Bronchial epithelial cell (primary cell): ENCODE measurements around the gene QKI. TPM values are rescaled to one million over a fixed set of nuclear protein-coding genes. Genes with fewer than 3 reads are reported as not detected.

Source experiments
- DNase-seq: peaks from one replicate; pipeline ENCODE4 v3.0.0-alpha.2; 2010; ENCODE audit warnings: low read depth
- FAIRE-seq: peaks from 2 replicates; lab custom pipeline; 2011; peaks lifted over from hg19 to GRCh38; lab: Jason Lieb, UNC
- H3K27me3 ChIP-seq: 2 replicates; pipeline ENCODE4 v1.5.1; 2011; ENCODE audit warnings: low read length; ENCODE audit not compliant: control insufficient read depth, insufficient read depth
- H3K36me3 ChIP-seq: 2 replicates; pipeline ENCODE4 v1.5.1; 2011; ENCODE audit warnings: low read length; ENCODE audit not compliant: control insufficient read depth, insufficient read depth
- H3K4me3 ChIP-seq: 2 replicates; pipeline ENCODE4 v1.5.1; 2011; ENCODE audit warnings: mild to moderate bottlenecking, low read depth, low read length, control low read depth
- total RNA-seq: library from RNA; depleted of rRNA; stranded (reverse); fragments of >200 nt; gene quantifications from 2 replicates; pipeline ENCODE4 v1.2.1, GENCODE V29; 2014
- TF ChIP-seq, protein P1 (sequence below): IDR thresholded peaks from 2 replicates; pipeline ENCODE4 v1.5.1; 2011; ENCODE audit warnings: mild to moderate bottlenecking, moderate library complexity, low read length, control low read depth, inconsistent platforms; ENCODE audit not compliant: insufficient read depth, severe bottlenecking

Gene QKI
- total RNA-seq, 1 donor from 2014 or later = 51.1 TPM

DNA sequence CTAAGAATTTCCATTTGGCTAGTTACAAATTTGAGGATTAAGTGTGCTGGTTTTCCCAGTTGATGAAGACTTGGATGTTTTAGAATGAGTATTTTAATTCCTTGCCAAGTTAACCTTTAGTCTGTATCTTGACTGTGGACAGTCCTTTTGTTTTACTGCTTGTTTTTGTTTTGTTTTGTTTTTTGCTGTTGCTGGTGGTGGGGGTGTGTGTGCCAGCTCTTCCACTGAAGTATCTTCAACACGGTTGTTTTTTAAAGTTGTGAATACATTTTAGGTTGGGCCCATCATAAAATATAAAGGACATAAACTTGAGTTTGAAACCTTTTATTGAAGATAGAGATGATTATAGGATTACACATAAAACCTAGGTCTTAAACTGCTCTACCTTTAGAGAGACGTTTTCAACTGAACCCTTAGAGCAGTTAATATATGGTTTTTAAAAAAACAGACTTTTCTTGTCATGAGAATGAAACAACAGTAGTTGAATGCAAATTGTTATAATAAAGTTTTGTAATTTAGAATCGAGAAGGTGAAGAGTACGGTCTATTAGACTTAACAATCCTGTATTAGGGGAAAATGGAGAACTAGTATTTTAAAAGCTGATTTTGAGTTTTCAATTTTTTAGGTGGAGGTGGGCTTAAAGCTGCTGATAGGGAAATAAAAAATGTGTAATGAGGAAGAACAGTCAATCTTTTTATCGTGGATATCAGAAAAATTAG is 4.0 kb downstream of the QKI start:
- Histone ChIP-seq H3K36me3 (no peaks in the 10 kb centered on the region), H3K27me3 (no peaks in the 10 kb centered on the region), H3K4me3 (peak overlapping the region; percentile 5)
- FAIRE-seq = no peak
- TF ChIP-seq, protein P1, sequence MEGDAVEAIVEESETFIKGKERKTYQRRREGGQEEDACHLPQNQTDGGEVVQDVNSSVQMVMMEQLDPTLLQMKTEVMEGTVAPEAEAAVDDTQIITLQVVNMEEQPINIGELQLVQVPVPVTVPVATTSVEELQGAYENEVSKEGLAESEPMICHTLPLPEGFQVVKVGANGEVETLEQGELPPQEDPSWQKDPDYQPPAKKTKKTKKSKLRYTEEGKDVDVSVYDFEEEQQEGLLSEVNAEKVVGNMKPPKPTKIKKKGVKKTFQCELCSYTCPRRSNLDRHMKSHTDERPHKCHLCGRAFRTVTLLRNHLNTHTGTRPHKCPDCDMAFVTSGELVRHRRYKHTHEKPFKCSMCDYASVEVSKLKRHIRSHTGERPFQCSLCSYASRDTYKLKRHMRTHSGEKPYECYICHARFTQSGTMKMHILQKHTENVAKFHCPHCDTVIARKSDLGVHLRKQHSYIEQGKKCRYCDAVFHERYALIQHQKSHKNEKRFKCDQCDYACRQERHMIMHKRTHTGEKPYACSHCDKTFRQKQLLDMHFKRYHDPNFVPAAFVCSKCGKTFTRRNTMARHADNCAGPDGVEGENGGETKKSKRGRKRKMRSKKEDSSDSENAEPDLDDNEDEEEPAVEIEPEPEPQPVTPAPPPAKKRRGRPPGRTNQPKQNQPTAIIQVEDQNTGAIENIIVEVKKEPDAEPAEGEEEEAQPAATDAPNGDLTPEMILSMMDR = no peak
- DNase-seq = no peak

GRCh38 chr6:163419413-163420288 is 5.1 kb downstream of the QKI start:
- TF ChIP-seq, protein P1 = no peak
- FAIRE-seq = no peak
- H3K4me3 ChIP-seq = peak overlapping the region; percentile 12
- no peaks in the 10 kb centered on the region for H3K27me3 ChIP-seq
- no peaks in the 10 kb centered on the region for H3K36me3 ChIP-seq
- peak; percentile 33 for DNase-seq

GRCh38 chr6:163420289-163420614 is 5.7 kb downstream of the QKI start:
- DNase-seq (no peak), FAIRE-seq (no peak)
- no peaks in the 10 kb centered on the region for H3K36me3 ChIP-seq
- no peak overlapping the region for H3K4me3 ChIP-seq
- TF ChIP-seq, protein P1 = no peak
- no peaks in the 10 kb centered on the region for H3K27me3 ChIP-seq

DNA sequence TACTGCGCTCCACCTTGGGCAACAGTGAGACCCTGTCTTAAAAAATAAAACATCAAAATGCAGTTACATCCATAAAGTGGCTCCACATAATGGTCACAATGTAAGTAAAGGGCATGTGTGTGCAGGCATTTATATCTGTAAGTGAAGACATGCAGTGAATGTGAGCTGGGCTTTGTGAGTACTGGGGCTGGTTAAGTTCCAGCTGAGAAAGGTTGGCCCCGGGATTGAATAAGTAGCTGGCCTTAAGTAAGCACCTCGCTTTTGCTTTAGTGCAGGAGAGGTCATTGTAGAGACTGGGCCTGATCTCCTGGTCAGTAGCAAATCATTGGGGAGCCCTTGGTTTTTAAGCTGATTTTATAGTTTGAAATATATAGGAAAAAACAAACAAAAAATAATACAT is 8.0 kb downstream of the QKI start:
- TF ChIP-seq, protein P1 = no peak
- no peak for DNase-seq
- no peaks in the 10 kb centered on the region for H3K27me3 ChIP-seq
- no peaks in the 10 kb centered on the region for H3K36me3 ChIP-seq
- no peak for FAIRE-seq
- H3K4me3 ChIP-seq = no peak overlapping the region

- DNase-seq (no peak), FAIRE-seq (no peak)
- Histone ChIP-seq H3K4me3 (no peak overlapping the region), H3K27me3 (no peaks in the 10 kb centered on the region), H3K36me3 (no peaks in the 10 kb centered on the region)
- TF ChIP-seq, protein P1 = no peak
Observed at GRCh38 chr6:163423696-163424095, 9.2 kb downstream of the QKI start.
